ENCODE results near the gene PTPRT.

DNA sequence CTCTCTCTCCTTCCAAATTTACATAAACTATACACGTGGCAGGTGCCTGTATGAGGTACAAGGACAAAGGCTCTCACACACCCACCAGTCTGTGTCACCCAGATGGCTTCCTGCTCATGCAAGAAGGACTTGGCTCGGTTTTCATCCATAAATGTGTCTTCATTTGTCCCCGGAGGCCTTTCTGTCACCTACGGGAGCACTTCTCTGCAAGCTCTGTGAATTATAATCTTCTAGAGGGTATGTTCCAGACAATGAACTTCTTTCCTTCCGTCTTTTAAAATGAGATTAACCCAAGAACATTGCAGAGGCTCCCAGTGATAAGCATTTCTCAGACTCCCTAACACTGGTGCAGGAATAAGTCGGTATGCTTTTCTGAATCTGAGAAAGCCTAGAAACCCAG is 123.6 kb downstream of the PTPRT start:
- TF ChIP-seq CTCF (IDR thresholded peaks at IDR 0.05) (no peak), POLR2A (IDR thresholded peaks at IDR 0.05) (no peak), POLR2AphosphoS5 (IDR thresholded peaks at IDR 0.05) (no peak)

Data from breast epithelium (tissue), 3 donors.